Bronchial epithelial cell (primary cell): ENCODE measurements around the gene NLRP9. TPM values are rescaled to one million over a fixed set of nuclear protein-coding genes. Genes with fewer than 3 reads are reported as not detected.

ENCODE experiments used
- DNase-seq: peaks from one replicate; pipeline ENCODE4 v3.0.0-alpha.2; 2010; ENCODE audit warnings: low read depth
- FAIRE-seq: peaks from 2 replicates; lab custom pipeline; 2011; peaks lifted over from hg19 to GRCh38; lab: Jason Lieb, UNC
- H3K27me3 ChIP-seq: 2 replicates; pipeline ENCODE4 v1.5.1; 2011; ENCODE audit warnings: low read length; ENCODE audit not compliant: control insufficient read depth, insufficient read depth
- H3K36me3 ChIP-seq: 2 replicates; pipeline ENCODE4 v1.5.1; 2011; ENCODE audit warnings: low read length; ENCODE audit not compliant: control insufficient read depth, insufficient read depth
- H3K4me3 ChIP-seq: 2 replicates; pipeline ENCODE4 v1.5.1; 2011; ENCODE audit warnings: mild to moderate bottlenecking, low read depth, low read length, control low read depth
- total RNA-seq: library from RNA; depleted of rRNA; stranded (reverse); fragments of >200 nt; gene quantifications from 2 replicates; pipeline ENCODE4 v1.2.1, GENCODE V29; 2014
- TF ChIP-seq, protein P1 (sequence below): IDR thresholded peaks from 2 replicates; pipeline ENCODE4 v1.5.1; 2011; ENCODE audit warnings: mild to moderate bottlenecking, moderate library complexity, low read length, control low read depth, inconsistent platforms; ENCODE audit not compliant: insufficient read depth, severe bottlenecking

NLRP9 gene
- total RNA-seq, 1 donor from 2014 or later = not detected

DNA sequence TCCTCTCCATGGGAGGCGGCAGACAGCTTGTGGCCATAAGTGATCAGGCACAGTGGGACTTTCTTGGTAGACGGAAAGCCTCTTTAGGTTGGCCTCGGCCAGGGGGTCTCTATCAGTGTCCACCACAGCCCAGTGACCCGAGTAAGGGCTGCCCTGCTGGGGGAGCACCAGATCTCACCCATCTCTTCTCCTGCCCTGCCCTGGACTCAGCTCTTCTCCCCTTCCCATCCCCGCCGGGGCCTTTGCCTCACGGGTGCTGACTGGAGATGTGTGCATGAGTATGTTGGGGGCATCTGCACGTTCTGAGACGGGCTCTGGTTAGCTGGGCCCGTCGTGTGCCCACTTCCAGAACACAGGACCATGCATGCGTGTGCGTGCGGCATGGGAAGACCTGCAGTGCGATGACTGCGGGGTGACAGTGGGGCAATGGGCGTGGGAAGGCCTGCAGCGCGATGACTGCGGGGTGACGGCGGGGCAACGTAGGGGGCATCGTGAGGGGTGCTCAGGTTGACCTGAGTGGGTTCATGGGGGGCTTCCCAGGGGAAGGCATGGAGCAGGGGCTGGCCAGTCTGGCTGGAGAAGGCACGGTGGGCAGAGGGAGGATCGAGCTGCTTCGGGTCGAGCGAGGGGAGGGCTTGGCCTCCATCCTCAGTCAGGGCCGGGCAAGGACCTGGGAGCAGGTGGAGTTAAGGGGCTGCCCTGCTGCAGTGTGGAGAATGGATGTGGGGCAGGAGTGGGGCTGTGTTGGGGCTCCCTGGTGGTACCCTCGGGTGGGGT lies 47.2 kb downstream of the NLRP9 start:
- DNase-seq (no peak), FAIRE-seq (no peak)

DNA sequence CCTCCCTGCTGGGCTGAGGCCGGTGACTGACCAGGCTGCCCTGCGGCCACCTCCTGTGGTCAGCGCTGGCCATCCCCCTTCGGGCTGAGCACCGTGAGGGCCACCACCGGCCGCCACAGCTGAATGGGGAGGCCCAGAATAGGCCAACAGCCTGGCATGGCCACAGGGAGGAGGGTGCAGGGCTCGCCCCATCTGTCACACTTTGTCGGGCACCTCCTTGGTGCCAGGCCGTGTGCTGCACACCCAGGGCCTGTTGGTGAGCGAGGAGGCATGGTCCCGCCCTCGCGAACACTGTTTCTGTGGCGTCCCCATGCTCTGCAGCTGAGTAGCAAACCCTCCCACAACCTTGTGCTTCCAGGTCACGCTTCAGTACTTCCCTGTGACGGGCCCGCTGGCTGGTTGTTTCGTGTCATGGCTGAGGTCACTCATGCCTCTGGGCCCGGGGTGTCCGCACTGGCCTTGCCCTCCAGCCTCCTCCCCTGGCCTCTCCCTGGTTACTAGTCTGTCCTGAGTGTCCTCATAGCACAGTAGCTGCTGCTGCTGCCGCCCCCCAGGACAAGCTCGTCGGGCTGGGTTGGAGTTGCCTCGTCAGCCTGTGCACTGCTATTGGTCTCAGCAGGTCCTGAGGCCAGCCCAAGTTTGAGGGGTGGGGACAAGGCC lies 48.0 kb downstream of the NLRP9 start:
- no peak for FAIRE-seq
- DNase-seq = no peak
- TF ChIP-seq, protein P1, sequence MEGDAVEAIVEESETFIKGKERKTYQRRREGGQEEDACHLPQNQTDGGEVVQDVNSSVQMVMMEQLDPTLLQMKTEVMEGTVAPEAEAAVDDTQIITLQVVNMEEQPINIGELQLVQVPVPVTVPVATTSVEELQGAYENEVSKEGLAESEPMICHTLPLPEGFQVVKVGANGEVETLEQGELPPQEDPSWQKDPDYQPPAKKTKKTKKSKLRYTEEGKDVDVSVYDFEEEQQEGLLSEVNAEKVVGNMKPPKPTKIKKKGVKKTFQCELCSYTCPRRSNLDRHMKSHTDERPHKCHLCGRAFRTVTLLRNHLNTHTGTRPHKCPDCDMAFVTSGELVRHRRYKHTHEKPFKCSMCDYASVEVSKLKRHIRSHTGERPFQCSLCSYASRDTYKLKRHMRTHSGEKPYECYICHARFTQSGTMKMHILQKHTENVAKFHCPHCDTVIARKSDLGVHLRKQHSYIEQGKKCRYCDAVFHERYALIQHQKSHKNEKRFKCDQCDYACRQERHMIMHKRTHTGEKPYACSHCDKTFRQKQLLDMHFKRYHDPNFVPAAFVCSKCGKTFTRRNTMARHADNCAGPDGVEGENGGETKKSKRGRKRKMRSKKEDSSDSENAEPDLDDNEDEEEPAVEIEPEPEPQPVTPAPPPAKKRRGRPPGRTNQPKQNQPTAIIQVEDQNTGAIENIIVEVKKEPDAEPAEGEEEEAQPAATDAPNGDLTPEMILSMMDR = no peak
- Histone ChIP-seq H3K4me3 (no peak overlapping the region), H3K27me3 (no peaks in the 10 kb centered on the region), H3K36me3 (peaks cover 42% of the 10 kb centered on the region)

More for the DNA sequence above, 47.2 kb downstream of the NLRP9 start:
- TF ChIP-seq, protein P1 = no peak
- Histone ChIP-seq H3K4me3 (no peak overlapping the region), H3K27me3 (no peaks in the 10 kb centered on the region), H3K36me3 (peaks cover 40% of the 10 kb centered on the region)

DNA sequence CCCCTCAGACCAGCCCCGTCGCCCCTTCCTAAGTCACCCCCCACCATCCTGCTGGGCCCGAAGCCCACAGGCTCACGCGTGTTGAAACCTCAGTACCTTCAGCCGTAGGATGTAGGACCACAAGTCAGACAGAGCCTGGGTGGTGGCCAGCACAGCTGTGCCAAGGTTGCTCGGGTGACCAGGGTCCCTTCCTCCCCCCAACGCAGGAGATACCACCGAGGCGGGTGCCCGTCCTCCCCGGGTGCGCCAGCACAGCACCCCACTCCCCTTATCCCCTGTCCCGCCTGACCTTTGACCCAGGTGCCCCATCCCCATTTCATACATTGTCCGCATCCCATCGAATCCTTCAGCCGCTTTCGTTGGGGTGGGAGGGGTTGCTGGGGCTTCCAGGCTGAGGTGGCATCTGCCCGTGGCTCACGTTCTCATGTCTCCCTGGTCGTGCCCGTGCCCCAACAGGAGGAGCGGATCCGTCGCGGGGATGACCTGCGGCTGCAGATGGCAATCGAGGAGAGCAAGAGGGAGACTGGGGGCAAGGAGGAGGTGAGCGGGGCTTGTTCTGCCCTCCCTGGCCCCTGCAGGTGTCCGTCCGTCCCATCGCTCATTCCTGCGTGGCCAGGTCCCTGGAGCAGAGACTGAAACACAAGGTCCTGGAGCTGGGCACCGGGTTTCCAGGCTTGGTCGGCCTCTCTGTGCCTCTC lies 48.6 kb downstream of the NLRP9 start:
- FAIRE-seq = no peak
- Histone ChIP-seq H3K27me3 (no peaks in the 10 kb centered on the region), H3K36me3 (peaks cover 45% of the 10 kb centered on the region), H3K4me3 (no peak overlapping the region)
- DNase-seq = no peak
- TF ChIP-seq, protein P1 = no peak

DNA sequence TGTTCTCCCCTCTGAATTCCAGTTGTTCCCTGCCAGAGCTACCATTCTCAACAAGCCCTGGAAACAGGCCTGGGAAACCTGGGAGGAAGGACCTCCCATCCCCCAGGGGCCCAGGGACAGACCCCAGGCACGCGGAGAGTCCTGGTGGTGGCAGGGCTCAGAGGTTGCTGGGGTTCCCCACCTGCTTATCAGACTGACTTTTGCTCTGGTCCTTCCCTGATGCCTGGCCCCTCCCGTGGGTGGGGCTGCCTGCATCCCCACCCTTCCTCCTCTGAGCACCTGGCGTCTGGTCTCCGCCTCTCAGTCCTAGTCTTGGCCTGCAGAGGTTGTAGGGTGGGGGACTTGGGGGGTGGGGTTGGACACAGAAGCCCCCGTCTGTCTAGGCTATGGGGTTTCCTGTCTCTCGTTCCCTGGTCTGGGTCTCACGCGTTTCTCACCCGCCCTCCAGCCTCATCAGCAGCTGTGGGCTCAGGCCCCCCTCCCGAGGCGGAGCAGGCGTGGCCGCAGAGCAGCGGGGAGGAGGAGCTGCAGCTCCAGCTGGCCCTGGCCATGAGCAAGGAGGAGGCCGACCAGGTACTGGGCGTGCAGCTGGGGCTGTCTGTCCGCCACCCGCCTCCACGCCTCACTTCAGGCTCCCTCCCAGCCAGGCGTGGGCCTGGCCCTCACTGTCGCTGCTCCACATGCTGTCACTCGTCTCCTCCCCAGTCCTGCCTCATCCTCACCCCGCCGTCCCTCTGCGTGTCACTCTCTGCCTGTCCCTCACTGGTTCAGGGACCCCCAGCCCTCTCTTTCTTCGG lies 49.6 kb downstream of the NLRP9 start:
- DNase-seq = no peak
- Histone ChIP-seq H3K27me3 (no peaks in the 10 kb centered on the region), H3K4me3 (no peak overlapping the region), H3K36me3 (peaks cover 46% of the 10 kb centered on the region)
- TF ChIP-seq, protein P1 = no peak
- no peak for FAIRE-seq
